ENCODE results near the gene ACP1. TPM values are rescaled to one million over a fixed set of nuclear protein-coding genes. Genes with fewer than 3 reads are reported as not detected.

ACP1 gene
- total and polyA plus RNA-seq, 10 of the 15 experiments (the other 5 are each of a cell fraction or from before 2014, with no cell fraction given), result 120 to 468 (median 175) TPM

GRCh38 chr2:284896-285492 lies 20.2 kb downstream of the ACP1 start:
- RAD21 ChIA-PET (ENCODE audit: unreplicated experiment), result interaction anchor here (1.2 kb wide), 1 partner anchor 39 kb away, joined by 4 read pairs; no protein-coding TSS in a partner anchor
- DNase-seq (ENCODE audit: low read depth, low spot score) (no peak), FAIRE-seq (no peak), ATAC-seq (no peak)
- Histone ChIP-seq H3K9ac (ENCODE audit: control insufficient read depth, insufficient read depth, low read length) (no peak overlapping the region), H3K36me3 (ENCODE audit: control insufficient read depth in 2 of 2, insufficient read depth in 2 of 2, low read length in 1 of 2) (peaks cover 11 to 20% of the 10 kb centered on the region in 2 experiments; a peak in 3 of 4 replicates), H3K79me2 (ENCODE audit: control insufficient read depth, insufficient read depth, low read length) (no peaks in the 10 kb centered on the region), H3K4me1 (ENCODE audit: control insufficient read depth, insufficient read depth, low read length) (no peaks in the 10 kb centered on the region), H3K27ac (ENCODE audit: control insufficient read depth, insufficient read depth) (no peak overlapping the region), H4K20me1 (ENCODE audit: control insufficient read depth, insufficient read depth) (no peaks in the 10 kb centered on the region), H3K27me3 (replicated peaks in 1 of 2; ENCODE audit: control insufficient read depth in 2 of 2, insufficient read depth in 2 of 2, low read length in 1 of 2) (peaks cover 2 to 3% of the 10 kb centered on the region in 2 experiments; a peak in 1 of 4 replicates), H2AFZ (ENCODE audit: control insufficient read depth, low read depth, low read length) (no peak overlapping the region), H3K4me2 (ENCODE audit: control insufficient read depth, insufficient read depth) (no peak overlapping the region), H3K4me3 (no peak overlapping the region), H3K9me3 (replicated peaks; ENCODE audit: control insufficient read depth, insufficient read depth, low read length) (no peaks in the 10 kb centered on the region)
- CTCF ChIA-PET, result interaction anchor here (0.7 to 1.0 kb wide), 2 partner anchors 38 to 348 kb away, joined by 3 read pairs; no protein-coding TSS in a partner anchor
- WGBS (ENCODE audit: insufficient coverage, insufficient replicate concordance, low lambda C conversion rate, missing lambda C conversion rate), result 87% methylated on average over 13 of the region's 13 CpGs
- SMC1A ChIA-PET (ENCODE audit: uncharacterized antibody, unreplicated experiment), result no interaction called here
- intact Hi-C loops (cut with micrococcal nuclease; ENCODE audit: unreplicated experiment) (no loop called here), in situ Hi-C loops (cut with MboI) (no loop called here)
- BruUV-seq (replicated peaks), result no TSS peak
- TF ChIP-seq HCFC1 (IDR thresholded peaks at IDR 0.05; ENCODE audit: low read length) (no peak), TARDBP (IDR thresholded peaks at IDR 0.05; ENCODE audit: borderline replicate concordance) (no peak), HDGF (IDR thresholded peaks at IDR 0.05) (no peak), RFX5 (IDR thresholded peaks at IDR 0.05; ENCODE audit: low read depth, low read length) (no peak)
- TF ChIP-seq, protein P1, sequence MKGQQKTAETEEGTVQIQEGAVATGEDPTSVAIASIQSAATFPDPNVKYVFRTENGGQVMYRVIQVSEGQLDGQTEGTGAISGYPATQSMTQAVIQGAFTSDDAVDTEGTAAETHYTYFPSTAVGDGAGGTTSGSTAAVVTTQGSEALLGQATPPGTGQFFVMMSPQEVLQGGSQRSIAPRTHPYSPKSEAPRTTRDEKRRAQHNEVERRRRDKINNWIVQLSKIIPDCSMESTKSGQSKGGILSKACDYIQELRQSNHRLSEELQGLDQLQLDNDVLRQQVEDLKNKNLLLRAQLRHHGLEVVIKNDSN (IDR thresholded peaks at IDR 0.05; ENCODE audit: borderline replicate concordance, extremely low read length, insufficient read depth, low read depth, low read length), result no peak
- POLR2A ChIA-PET, result no interaction called here

- H3K4me1 ChIP-seq (ENCODE audit: control insufficient read depth, insufficient read depth, low read length), result no peaks in the 10 kb centered on the region
- SMC1A ChIA-PET (ENCODE audit: uncharacterized antibody, unreplicated experiment), result interaction anchor here (0.6 kb wide), 1 partner anchor 116 kb away, joined by 4 read pairs; no protein-coding TSS in a partner anchor
- FAIRE-seq (no peak), ATAC-seq (no peak), DNase-seq (ENCODE audit: low read depth, low spot score) (no peak)
- WGBS (ENCODE audit: insufficient coverage, insufficient replicate concordance, low lambda C conversion rate, missing lambda C conversion rate), result 56% methylated on average over 1 of the region's 1 CpG
- no peak overlapping the region for H3K9ac ChIP-seq (ENCODE audit: control insufficient read depth, insufficient read depth, low read length)
- peaks cover 10 to 16% of the 10 kb centered on the region in 2 experiments; a peak in 3 of 4 replicates for H3K36me3 ChIP-seq (ENCODE audit: control insufficient read depth in 2 of 2, insufficient read depth in 2 of 2, low read length in 1 of 2)
- H4K20me1 ChIP-seq (ENCODE audit: control insufficient read depth, insufficient read depth), result no peaks in the 10 kb centered on the region
- RAD21 ChIA-PET (ENCODE audit: unreplicated experiment), result interaction anchor here (1.2 kb wide), 1 partner anchor 39 kb away, joined by 4 read pairs; no protein-coding TSS in a partner anchor
- no peaks in the 10 kb centered on the region for H3K79me2 ChIP-seq (ENCODE audit: control insufficient read depth, insufficient read depth, low read length)
- H3K4me3 ChIP-seq, result no peak overlapping the region
- in situ Hi-C loops (cut with MboI), result no loop called here
- H3K27ac ChIP-seq (ENCODE audit: control insufficient read depth, insufficient read depth), result no peak overlapping the region
- CTCF ChIA-PET, result interaction anchor here (0.7 to 1.0 kb wide), 3 partner anchors 11 to 348 kb away, joined by 3 read pairs; no protein-coding TSS in a partner anchor
- H2AFZ ChIP-seq (ENCODE audit: control insufficient read depth, low read depth, low read length), result no peak overlapping the region
- no TSS peak for BruUV-seq (replicated peaks)
- no peak overlapping the region for H3K4me2 ChIP-seq (ENCODE audit: control insufficient read depth, insufficient read depth)
- intact Hi-C loops (cut with micrococcal nuclease; ENCODE audit: unreplicated experiment), result no loop called here
- no peaks in the 10 kb centered on the region for H3K9me3 ChIP-seq (replicated peaks; ENCODE audit: control insufficient read depth, insufficient read depth, low read length)
- H3K27me3 ChIP-seq (replicated peaks in 1 of 2; ENCODE audit: control insufficient read depth in 2 of 2, insufficient read depth in 2 of 2, low read length in 1 of 2), result peaks cover 2 to 3% of the 10 kb centered on the region in 2 experiments; a peak in 1 of 4 replicates
- TF ChIP-seq MEF2B (IDR thresholded peaks at IDR 0.05; ENCODE audit: partially characterized antibody, poor library complexity, severe bottlenecking), result no peak
- TF ChIP-seq, protein P2, sequence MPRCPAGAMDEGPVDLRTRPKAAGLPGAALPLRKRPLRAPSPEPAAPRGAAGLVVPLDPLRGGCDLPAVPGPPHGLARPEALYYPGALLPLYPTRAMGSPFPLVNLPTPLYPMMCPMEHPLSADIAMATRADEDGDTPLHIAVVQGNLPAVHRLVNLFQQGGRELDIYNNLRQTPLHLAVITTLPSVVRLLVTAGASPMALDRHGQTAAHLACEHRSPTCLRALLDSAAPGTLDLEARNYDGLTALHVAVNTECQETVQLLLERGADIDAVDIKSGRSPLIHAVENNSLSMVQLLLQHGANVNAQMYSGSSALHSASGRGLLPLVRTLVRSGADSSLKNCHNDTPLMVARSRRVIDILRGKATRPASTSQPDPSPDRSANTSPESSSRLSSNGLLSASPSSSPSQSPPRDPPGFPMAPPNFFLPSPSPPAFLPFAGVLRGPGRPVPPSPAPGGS (IDR thresholded peaks at IDR 0.05; ENCODE audit: borderline replicate concordance, insufficient read depth, low read depth, low read length, poor library complexity, severe bottlenecking), result no peak
- no peak for TF ChIP-seq CBX5 (IDR thresholded peaks at IDR 0.05; ENCODE audit: low read depth)
- POLR2A ChIA-PET, result no interaction called here
Measured at GRCh38 chr2:285531-285930, 20.8 kb downstream of the ACP1 start.
